Measurements from ENCODE around the gene MRGPRG.

Gene MRGPRG

GRCh38 chr11:3207526-3208189, 11.0 kb downstream of the MRGPRG start:
- no peak for DNase-seq (ENCODE audit: low read depth)

DNA sequence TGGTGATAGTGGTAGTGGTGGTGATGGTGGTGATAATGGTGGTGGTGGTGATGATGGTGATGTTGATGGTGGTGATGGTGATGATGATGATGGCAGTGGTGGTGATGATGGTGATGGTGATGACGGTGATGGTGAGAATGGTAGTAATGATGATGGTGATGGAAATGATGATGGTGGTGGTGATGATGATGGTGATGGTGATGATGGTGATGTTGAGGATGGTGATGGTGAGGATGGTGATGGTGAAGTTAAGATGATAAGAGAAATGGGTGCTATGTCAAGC, 11.8 kb downstream of the MRGPRG start:
- DNase-seq (ENCODE audit: low read depth): no peak

GRCh38 chr11:3206156-3206921, 12.3 kb downstream of the MRGPRG start:
- no peak for DNase-seq (ENCODE audit: low read depth)

DNA sequence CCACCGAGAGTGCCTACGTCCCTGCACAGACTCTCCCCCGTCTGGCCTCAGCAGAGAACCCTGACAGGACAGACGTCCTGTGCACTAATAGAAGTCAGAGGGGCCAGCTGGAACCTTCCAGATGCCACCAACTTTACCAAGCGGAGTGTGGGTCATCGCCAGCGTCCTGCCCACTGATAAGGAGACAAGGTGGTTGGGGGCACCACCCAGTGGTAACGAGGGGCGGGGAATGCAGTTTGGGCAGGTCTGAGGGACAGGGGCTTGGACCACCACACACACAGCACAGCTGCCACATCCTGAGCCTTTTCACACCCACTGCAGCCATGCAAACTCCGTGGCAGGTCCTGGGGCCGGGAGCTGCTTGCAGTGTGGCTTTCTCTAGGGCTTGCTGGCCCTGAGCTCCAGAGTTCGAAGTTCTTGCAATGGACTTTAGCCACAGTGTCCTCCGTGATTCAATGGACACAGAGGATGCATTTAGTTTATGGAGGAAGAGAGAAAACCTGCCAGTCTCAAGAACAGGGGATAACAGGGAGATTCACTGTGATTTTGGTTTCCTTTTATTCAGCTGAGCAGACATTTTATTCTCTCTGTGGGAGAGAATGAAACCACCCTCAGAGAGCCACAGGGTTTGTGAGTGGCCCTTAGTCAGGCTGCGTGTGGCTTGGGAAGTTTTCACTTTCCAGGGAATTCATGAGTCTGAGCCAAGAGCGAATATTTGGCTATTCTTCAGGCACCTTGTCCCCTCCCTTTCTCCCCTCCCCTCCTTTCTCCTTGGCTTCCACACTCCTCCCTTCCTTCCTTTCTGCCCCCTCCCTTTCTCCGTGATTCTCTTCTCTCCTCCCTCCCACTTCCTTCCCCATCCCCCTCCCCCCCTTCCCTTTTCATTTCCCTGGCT, 13.1 kb downstream of the MRGPRG start:
- no peak for DNase-seq (ENCODE audit: low read depth)

DNA sequence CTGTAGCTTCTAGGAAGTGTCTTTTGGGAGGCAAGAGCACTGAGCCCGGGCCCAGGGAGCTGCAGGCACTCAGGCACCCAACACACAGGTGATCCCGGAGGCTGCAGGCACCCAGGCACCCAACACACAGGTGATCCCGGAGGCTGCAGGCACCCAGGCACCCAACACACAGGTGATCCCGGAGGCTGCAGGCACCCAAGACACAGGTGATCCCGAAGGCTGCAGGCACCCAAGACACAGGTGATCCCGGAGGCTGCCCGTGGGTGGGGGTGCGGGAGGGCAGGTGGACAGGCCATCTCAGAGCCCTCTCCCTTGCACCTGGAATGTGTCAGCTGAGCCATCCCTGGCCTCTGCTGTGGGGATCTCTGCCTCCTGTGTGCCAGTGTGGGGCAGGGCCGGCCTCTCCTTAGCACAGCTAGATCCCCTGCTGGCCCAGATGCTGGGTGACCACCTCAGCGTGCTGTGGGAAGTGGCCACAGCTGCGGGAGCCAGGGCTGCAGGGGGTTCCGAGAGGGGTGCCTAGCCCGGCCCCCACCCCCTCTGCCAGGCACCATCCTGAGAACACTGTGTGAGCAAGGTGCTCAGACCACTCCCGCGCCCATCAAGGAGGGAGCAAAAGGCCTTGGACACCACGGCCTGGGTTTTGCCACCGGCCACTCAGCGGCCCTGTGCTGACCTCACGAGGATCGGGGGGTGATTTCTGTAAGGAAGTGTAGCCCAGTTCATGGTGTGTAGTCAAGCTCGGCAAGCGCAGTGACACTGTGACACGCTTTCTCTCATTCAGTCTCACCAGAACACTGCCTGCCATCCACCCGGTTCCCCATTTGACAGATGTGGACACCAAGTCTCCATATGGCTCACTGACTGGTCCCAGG, 14.2 kb downstream of the MRGPRG start:
- no peak for DNase-seq (ENCODE audit: low read depth)

DNA sequence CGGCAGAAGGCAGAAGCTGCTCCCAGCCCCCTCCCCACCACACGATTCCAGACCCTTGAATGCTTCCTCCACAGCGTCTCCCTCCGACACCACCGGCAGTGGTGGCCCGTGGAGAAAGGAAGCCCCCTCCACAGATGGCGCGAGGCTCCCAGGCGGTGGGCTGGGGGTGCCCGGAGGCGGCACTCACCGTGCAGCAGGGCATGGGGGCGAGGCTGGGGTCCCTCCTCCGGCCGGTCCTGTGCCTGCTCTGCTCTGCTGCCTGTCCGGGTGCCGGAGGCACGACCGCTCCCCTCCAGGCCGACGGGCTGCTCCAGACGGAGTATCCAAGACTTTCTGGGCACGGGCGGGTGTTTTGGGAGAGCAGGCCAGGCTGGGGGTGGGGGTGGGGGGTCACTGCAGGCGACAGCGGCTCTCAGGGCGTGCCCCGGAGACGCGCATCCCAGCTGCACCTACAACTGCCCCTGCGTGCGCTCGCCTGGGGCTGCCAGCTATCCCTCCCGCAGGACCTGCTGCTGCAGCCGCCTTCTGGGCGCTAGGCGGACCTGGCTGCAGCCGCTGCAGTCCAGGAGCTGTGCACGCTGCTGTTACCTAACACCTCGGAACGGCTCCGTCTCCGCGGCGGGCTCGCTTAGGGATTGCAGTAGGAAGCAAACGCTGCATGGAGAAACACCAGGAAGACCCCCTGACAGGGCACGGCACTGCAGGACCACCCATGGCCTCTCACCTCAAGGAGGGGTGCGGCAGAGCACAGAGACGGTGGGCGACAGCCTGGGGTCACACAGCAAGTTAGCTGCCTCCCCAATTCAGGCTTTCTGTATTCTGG, 15.2 kb downstream of the MRGPRG start:
- no peak for DNase-seq (ENCODE audit: low read depth)

DNA sequence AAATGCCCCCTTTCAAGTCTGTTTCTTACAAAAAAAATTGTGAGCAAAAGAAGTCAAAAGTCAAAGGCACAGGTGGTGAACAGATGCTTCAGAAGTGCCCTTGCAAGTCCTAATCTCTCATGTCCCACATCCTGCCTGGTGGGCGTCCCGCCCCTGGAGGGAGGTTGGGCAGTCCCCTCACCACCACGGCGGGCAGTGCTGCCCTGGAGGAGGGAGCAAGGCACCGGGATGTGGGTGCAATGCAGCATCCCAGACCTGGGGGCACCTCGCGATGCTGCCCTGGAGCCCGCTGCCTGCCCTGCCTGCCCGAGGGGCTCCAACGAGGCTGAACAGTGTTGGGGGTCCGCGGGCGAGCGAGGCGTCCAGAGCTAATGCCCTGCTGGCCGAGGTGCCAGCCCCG, 15.9 kb downstream of the MRGPRG start:
- no peak for DNase-seq (ENCODE audit: low read depth)

DNA sequence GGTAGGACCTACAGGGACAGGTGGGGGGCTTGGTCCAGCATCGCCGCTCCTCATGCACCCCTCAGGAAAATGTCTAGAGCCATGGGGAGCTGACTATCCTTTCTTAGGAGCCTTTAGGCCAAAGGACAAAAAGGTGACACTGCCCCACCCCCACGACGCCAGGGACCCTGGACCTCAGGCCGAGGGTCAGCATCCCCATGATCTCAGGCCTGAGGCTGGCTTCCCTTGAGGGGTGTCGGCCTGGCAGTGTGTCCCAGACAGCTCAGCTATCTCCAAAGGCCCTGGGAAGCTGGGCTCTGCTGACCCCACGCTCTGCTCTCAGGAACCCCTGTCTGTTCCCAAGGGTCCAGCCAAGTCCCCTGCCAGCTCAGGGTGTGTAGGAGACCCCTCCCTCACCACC, 16.3 kb downstream of the MRGPRG start:
- no peak for DNase-seq (ENCODE audit: low read depth)

GRCh38 chr11:3201677-3202181, 16.9 kb downstream of the MRGPRG start:
- no peak for DNase-seq (ENCODE audit: low read depth)

- DNase-seq (ENCODE audit: low read depth): no peak
These were observed 17.5 kb downstream of the MRGPRG start for GRCh38 chr11:3201112-3201581.

DNA sequence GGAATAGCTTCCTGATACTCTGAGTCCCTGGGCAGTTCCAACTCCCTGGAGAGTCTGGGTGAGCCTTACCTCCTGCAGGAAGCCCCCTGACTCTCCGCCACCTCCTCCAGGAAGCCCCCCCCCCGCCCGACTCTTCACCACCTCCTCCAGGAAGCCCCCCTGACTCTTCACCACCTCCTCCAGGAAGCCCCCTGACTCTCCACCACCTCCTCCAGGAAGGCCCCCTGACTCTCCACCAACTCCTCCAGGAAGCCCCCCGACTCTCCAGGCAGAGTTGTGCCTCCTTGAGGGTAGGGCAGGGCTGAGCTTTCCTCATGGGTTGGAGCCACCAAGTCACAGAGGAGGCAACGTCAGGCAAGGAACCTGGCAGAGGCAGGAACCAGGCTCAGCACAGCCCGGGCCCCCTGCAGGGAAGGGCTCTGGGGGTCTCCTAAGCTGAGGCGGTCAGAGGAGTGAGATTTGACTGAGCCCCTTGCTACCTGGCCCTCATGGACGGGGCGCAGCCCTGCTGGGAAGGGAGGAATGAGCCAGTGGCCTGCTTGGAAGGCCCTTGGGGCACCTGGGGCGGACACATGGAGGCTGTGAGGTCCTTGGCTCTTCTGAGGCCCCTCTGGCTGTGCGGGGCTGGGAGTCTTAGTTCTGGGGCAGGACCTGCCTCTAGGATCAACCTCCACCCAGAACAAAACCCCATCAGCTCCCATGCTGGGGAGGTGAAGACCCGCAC, 18.1 kb downstream of the MRGPRG start:
- DNase-seq (ENCODE audit: low read depth): no peak

DNA sequence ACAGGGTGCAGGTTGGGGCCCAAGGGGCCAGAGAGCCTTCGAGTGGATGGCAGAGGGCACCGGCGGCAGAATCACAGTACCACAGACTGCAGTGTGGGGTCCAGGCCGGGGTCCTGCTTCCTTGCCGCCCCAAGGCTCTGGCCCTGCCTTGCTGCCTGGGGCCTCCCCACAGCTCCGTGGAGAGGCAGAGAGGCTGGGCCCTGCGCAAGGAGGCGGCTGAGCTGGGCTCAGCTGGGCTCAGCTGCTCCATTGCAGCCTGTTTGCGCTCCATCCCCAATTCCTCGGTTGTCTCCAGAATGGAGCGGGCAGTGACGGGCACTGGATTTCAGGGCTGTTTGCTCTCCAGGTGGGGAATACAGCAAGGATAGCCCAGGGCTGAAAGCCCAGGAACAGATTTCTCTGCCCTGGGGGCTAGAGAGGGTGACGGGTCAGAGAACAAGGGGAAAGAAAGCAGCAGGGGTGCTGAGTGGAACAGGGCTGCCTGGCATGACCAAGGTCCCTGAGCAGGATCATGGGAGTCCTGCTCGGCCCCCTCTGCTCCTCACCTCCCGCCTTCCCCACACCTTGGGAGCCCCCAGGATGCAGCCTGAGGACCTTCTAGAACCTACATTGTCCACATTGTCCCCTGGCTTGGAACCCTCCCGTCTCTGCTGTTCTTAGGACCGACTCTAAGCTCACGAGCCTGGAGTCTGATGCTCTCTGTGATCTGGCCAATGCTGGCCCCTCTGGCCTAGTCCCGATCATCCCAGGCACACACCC, 18.9 kb downstream of the MRGPRG start:
- DNase-seq (ENCODE audit: low read depth): no peak

GRCh38 chr11:3198815-3199214, 19.8 kb downstream of the MRGPRG start:
- no peak for DNase-seq (ENCODE audit: low read depth)

DNA sequence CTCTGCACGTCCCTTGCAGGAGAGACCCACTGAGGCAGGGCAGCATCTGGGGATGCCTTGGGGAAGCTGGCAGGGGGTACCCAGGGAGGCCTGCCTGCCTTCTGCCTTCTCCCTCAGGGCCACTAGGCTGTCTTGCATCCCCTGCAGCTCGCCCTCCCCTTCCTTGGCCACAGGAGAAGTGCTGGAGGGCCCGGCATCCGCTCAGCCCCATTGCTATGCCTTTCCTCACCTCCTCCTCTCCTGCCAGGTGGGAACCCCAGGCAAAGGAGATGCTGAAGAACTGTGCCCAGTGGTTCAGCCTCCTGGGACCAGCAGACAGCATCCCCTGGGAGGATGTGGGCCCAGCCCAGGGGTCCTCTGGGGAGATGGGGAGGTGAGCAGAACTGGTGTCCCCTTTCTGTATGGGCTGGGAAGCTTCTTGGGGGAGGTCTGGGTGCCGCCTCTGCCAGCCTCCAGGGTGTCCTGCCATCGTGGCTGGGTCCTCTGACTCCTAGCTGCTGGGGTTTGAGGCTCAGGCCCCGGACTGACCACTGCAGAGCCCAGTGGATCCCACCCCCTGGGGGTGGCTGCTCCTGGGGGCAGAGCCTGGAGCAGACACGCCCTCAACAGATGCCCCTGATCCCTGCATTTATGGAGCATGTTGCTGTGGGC, 20.6 kb downstream of the MRGPRG start:
- DNase-seq (ENCODE audit: low read depth): no peak

DNA sequence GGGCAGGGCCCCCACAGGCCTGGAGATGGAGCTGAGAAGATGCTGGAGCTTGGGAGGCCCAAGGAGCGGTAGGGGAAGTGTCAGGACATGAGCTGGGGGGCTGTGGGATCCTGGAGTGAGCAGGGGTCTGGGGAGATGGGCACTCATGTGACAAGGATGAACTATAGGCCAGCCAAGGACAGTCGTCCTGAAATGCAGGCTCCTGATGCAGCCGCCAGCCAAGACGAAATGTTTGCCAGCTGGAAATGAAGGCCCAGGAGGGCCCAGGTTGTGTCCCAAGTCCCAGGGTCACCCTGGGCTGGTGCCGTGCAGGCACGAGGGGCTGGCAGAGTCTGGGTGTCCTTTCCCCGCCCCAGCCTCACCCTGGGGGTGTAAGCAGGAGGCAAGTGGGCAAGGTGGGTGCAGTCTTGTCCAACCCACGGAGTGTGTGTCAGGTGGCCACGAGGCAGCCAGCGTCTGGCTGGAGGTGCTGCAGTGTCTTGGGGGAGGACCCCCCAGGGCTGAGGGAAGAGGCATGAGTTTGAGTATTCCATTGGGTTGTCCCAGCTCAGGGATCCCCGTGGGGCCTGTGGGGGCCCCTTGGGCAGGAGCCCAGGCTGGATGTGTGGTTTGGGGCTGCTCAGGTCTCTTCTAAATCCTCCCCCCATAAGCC, 21.4 kb downstream of the MRGPRG start:
- DNase-seq (ENCODE audit: low read depth): no peak

- DNase-seq (ENCODE audit: low read depth): no peak
These were observed 22.2 kb downstream of the MRGPRG start for GRCh38 chr11:3196161-3197043.

All from stimulated activated CD8-positive, alpha-beta memory T cell treated with anti-CD3 and anti-CD28 coated beads, Interleukin-12 subunit alpha, Interleukin-12 subunit beta, amount 100 ng/mL, for 1 hour (primary cell).